HG02798 (cell line): ENCODE data around the gene EDA.
"Not testable (repeated sequence)": the region's sequence is repeated elsewhere in the genome, so short reads cannot be mapped to it uniquely, and the experiment has no call there.

Experiments
- ATAC-seq: cut with Tn5 transposase; IDR thresholded peaks from one replicate; pipeline ENCODE4 v1.9.1; 2021; ENCODE audit warnings: mild to moderate bottlenecking; ENCODE audit not compliant: unreplicated experiment, poor library complexity

The EDA gene

GRCh38 chrX:69932323-69932722, 316.4 kb downstream of the EDA start:
- ATAC-seq: no peak

- ATAC-seq: no peak
These were observed 332.4 kb downstream of the EDA start for GRCh38 chrX:69948276-69948797.

GRCh38 chrX:69951753-69952152, 335.8 kb downstream of the EDA start:
- no peak for ATAC-seq

GRCh38 chrX:69959712-69960111, 343.8 kb downstream of the EDA start:
- ATAC-seq: no peak

GRCh38 chrX:69961365-69962072, 345.6 kb downstream of the EDA start:
- ATAC-seq: no peak

- ATAC-seq: no peak
These were observed 353.0 kb downstream of the EDA start for GRCh38 chrX:69968950-69969349.

GRCh38 chrX:69969460-69969859, 353.5 kb downstream of the EDA start:
- no peak for ATAC-seq

- no peak for ATAC-seq
These were observed 371.8 kb downstream of the EDA start for GRCh38 chrX:69987691-69988090.

GRCh38 chrX:69988955-69989394, 373.1 kb downstream of the EDA start:
- no peak for ATAC-seq

- no peak for ATAC-seq
These were observed 375.8 kb downstream of the EDA start for GRCh38 chrX:69991685-69992084.

- no peak for ATAC-seq
These were observed 377.6 kb downstream of the EDA start for GRCh38 chrX:69993494-69993893.

- ATAC-seq: no peak
These were observed 379.6 kb downstream of the EDA start for GRCh38 chrX:69995362-69996112.

- no peak for ATAC-seq
These were observed 380.2 kb downstream of the EDA start for GRCh38 chrX:69996113-69996468.

- ATAC-seq: not testable (repeated sequence)
These were observed 382.4 kb downstream of the EDA start for GRCh38 chrX:69998299-69998698.

- ATAC-seq: no peak
These were observed 385.4 kb downstream of the EDA start for GRCh38 chrX:70001269-70001668.

- no peak for ATAC-seq
These were observed 385.9 kb downstream of the EDA start for GRCh38 chrX:70001708-70002341.

GRCh38 chrX:70007946-70008345, 392.0 kb downstream of the EDA start:
- ATAC-seq: no peak

GRCh38 chrX:70009049-70009448, 393.1 kb downstream of the EDA start:
- no peak for ATAC-seq

- no peak for ATAC-seq
These were observed 394.1 kb downstream of the EDA start for GRCh38 chrX:70009970-70010369.

GRCh38 chrX:70012756-70013155, 396.8 kb downstream of the EDA start:
- ATAC-seq: no peak
